ENCODE data around the gene SMIM44.
"Not testable (repeated sequence)": the region's sequence is repeated elsewhere in the genome, so short reads cannot be mapped to it uniquely, and the experiment has no call there.

Gene SMIM44

GRCh38 chr19:3517638-3518037 is 34.4 kb upstream of the SMIM44 start:
- DNase-seq (ENCODE audit: low read depth), result no peak

GRCh38 chr19:3516675-3517207 is 33.5 kb upstream of the SMIM44 start:
- no peak for DNase-seq (ENCODE audit: low read depth)

- no peak for DNase-seq (ENCODE audit: low read depth)
Measured at GRCh38 chr19:3515891-3516422, 32.7 kb upstream of the SMIM44 start.

GRCh38 chr19:3514930-3515329 is 31.7 kb upstream of the SMIM44 start:
- no peak for DNase-seq (ENCODE audit: low read depth)

GRCh38 chr19:3513229-3514140 is 30.2 kb upstream of the SMIM44 start:
- no peak for DNase-seq (ENCODE audit: low read depth)

GRCh38 chr19:3512562-3513228 is 29.5 kb upstream of the SMIM44 start:
- DNase-seq (ENCODE audit: low read depth), result no peak

- no peak for DNase-seq (ENCODE audit: low read depth)
Measured at GRCh38 chr19:3511506-3512251, 28.4 kb upstream of the SMIM44 start.

- no peak for DNase-seq (ENCODE audit: low read depth)
Measured at GRCh38 chr19:3510727-3511126, 27.5 kb upstream of the SMIM44 start.

- DNase-seq (ENCODE audit: low read depth), result no peak
Measured at GRCh38 chr19:3509566-3509989, 26.3 kb upstream of the SMIM44 start.

- DNase-seq (ENCODE audit: low read depth), result no peak
Measured at GRCh38 chr19:3508771-3509535, 25.7 kb upstream of the SMIM44 start.

- not testable (repeated sequence) for DNase-seq (ENCODE audit: low read depth)
Measured at GRCh38 chr19:3508121-3508661, 24.9 kb upstream of the SMIM44 start.

- no peak for DNase-seq (ENCODE audit: low read depth)
Measured at GRCh38 chr19:3507371-3508120, 24.3 kb upstream of the SMIM44 start.

GRCh38 chr19:3506384-3507340 is 23.4 kb upstream of the SMIM44 start:
- no peak for DNase-seq (ENCODE audit: low read depth)

- peak; percentile 95 for DNase-seq (ENCODE audit: low read depth)
Measured at GRCh38 chr19:3505598-3506383, 22.6 kb upstream of the SMIM44 start, which contains the start of gene FZR1. Gene FZR1, plus strand, starts transcription at chr19:3506311. Its CDS starts 16,679 bp downstream, at chr19:3522990.

- DNase-seq (ENCODE audit: low read depth), result no peak
Measured at GRCh38 chr19:3504735-3505134, 21.5 kb upstream of the SMIM44 start.

- DNase-seq (ENCODE audit: low read depth), result no peak
Measured at GRCh38 chr19:3503036-3503572, 19.9 kb upstream of the SMIM44 start.

- no peak for DNase-seq (ENCODE audit: low read depth)
Measured at GRCh38 chr19:3501780-3502179, 18.5 kb upstream of the SMIM44 start.
